ENCODE results near the gene PCNX2.

PCNX2 gene

DNA sequence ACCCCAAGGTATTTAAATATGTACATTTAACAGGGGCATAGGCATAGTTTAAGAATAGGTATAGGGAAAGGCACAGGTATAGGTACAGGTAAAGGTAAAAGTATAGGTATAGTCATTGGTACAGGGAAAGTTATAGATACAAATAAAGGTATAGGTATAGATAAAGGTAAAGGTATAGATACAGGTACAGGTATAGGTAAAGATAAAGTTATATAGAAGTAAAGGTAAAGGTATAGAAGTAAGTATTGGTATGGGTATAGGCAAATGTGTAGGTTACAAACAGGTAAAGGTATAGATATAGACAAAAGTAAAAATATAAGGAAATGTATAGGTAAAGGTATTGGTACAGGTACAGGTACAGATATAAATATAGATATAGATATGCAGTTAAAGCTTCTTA lies 137.2 kb downstream of the PCNX2 start:
- H3K27ac ChIP-seq = no peak overlapping the region
- TF ChIP-seq, protein P1, sequence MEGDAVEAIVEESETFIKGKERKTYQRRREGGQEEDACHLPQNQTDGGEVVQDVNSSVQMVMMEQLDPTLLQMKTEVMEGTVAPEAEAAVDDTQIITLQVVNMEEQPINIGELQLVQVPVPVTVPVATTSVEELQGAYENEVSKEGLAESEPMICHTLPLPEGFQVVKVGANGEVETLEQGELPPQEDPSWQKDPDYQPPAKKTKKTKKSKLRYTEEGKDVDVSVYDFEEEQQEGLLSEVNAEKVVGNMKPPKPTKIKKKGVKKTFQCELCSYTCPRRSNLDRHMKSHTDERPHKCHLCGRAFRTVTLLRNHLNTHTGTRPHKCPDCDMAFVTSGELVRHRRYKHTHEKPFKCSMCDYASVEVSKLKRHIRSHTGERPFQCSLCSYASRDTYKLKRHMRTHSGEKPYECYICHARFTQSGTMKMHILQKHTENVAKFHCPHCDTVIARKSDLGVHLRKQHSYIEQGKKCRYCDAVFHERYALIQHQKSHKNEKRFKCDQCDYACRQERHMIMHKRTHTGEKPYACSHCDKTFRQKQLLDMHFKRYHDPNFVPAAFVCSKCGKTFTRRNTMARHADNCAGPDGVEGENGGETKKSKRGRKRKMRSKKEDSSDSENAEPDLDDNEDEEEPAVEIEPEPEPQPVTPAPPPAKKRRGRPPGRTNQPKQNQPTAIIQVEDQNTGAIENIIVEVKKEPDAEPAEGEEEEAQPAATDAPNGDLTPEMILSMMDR (IDR thresholded peaks at IDR 0.05) = no peak
- no peak for TF ChIP-seq ZFX (IDR thresholded peaks at IDR 0.05; ENCODE audit: borderline replicate concordance)

DNA sequence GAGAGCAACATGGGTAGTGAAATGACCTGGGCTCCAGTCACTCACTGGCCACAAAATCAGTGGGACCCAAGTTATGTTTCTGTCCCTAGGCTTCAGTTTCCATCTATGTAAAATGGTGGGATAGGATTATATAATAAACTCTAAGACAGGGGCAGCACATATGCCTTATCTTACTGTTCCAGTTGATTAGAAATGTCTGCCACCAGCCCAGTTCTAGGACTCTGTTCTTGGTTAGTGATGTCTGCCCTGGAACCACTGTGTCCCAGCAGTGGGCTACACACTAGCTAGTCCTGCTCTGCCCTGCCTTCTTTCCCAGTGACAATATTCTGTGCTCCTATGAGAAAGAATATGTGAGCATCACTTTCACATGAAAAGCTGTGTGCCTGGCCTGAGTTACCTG lies 138.3 kb downstream of the PCNX2 start:
- TF ChIP-seq, protein P1 (IDR thresholded peaks at IDR 0.05) = no peak
- no peak for TF ChIP-seq ZFX (IDR thresholded peaks at IDR 0.05; ENCODE audit: borderline replicate concordance)
- no peak overlapping the region for H3K27ac ChIP-seq

- TF ChIP-seq, protein P1 (IDR thresholded peaks at IDR 0.05) = no peak
- TF ChIP-seq ZFX (IDR thresholded peaks at IDR 0.05; ENCODE audit: borderline replicate concordance) = no peak
- no peak overlapping the region for H3K27ac ChIP-seq
These were observed 143.7 kb downstream of the PCNX2 start for GRCh38 chr1:233151861-233152260.

GRCh38 chr1:233144434-233144833 lies 151.1 kb downstream of the PCNX2 start:
- no peak for TF ChIP-seq ZFX (IDR thresholded peaks at IDR 0.05; ENCODE audit: borderline replicate concordance)
- TF ChIP-seq, protein P1 (IDR thresholded peaks at IDR 0.05) = no peak
- H3K27ac ChIP-seq = no peak overlapping the region

DNA sequence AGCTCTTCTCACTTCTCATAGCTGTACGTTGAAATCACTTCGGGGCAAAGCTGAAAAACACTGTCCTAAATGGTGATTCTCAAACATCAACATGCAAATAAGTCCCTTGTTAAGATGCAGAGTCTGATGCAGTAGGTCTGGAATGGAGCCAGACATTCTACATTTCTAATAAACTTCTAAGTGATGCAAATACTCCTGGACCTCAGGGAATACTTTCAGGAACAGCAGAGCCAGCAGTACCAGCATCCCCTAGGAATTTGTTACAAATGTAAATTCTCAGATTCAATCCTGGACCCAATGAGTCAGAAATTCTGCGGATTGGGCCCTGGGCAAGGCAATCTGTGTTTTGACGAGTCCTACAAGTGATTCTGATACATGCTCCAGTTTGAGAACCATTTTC lies 152.3 kb downstream of the PCNX2 start:
- H3K27ac ChIP-seq = no peak overlapping the region
- TF ChIP-seq, protein P1 (IDR thresholded peaks at IDR 0.05) = no peak
- TF ChIP-seq ZFX (IDR thresholded peaks at IDR 0.05; ENCODE audit: borderline replicate concordance) = no peak

GRCh38 chr1:233140974-233141373 lies 154.6 kb downstream of the PCNX2 start:
- TF ChIP-seq ZFX (IDR thresholded peaks at IDR 0.05; ENCODE audit: borderline replicate concordance) = no peak
- TF ChIP-seq, protein P1 (IDR thresholded peaks at IDR 0.05) = no peak

DNA sequence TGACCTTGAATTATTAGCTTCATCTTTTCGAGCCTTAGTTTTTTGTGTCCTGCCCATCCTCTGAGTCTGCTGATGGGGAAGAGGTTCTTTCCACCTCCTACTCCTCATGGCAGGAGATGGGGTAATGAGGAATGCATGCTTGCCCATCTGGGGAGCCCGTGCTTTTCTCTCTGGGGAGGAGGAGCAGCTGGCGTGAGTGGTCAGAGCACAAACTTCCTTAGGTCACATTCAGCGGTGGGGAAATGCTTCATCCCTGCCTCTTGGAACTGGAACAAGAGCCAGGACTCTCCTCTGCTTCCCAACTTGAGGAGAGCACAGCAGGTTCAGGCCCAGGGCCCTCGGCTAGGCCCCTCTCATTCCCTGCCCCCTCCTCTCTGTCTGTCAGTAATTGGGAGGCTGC lies 155.0 kb downstream of the PCNX2 start:
- no peak overlapping the region for H3K27ac ChIP-seq
- TF ChIP-seq, protein P1 (IDR thresholded peaks at IDR 0.05) = no peak
- no peak for TF ChIP-seq ZFX (IDR thresholded peaks at IDR 0.05; ENCODE audit: borderline replicate concordance)

More at GRCh38 chr1:233140974-233141373, 154.6 kb downstream of the PCNX2 start:
- no peak overlapping the region for H3K27ac ChIP-seq

All from 22Rv1 (cell line).